ENCODE measurements around the gene BBC3.

Gene BBC3

DNA sequence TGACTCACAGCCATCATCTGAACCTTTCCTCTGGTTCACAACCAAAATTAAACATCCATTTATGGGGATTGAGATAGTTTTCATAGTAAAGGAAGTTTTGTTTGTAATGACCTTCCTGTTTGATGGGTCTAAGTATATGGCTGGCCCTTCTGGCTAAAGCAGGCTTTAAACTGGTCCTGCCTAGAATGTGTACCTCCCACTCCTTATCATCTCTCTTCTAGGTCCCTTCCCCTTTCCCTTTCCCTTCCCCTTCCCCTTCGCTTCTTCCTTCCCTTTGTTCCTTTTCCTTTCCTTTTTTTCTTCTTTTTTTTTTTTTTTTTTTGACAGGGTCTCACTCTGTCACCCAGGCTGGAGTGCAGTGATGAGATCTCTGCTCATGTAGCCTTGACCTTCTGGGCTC is 35.6 kb downstream of the BBC3 start:
- no peak for DNase-seq (ENCODE audit: low read depth)

- DNase-seq (ENCODE audit: low read depth) = peak; percentile 41
Observed at GRCh38 chr19:47190167-47190727, 40.8 kb downstream of the BBC3 start.

DNA sequence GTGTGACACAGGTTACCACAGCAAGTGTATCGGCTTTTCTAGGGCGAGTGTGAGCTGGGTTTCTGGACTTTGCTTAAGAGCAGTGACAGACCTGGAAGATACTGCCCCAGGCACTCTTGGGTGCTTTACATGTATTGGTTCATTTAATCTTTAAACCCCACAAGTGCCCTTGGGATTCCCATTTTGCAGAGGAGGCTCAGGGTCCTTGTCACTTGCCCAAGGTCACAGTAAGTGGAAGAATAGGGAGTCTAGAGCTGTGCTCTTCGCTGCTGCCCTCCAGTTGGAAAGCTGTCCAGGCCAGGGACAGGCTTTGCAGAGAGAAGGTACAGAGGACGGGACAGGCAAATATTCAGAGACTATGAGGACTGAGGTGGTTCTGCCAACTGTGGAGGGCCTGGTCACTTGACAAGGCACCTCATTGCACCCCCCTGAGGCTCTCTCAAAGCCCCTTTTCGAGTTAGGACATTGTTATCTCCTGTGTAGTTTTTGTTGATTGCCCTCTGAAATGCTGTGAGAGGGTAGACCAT is 42.4 kb downstream of the BBC3 start:
- no peak for DNase-seq (ENCODE audit: low read depth)

DNA sequence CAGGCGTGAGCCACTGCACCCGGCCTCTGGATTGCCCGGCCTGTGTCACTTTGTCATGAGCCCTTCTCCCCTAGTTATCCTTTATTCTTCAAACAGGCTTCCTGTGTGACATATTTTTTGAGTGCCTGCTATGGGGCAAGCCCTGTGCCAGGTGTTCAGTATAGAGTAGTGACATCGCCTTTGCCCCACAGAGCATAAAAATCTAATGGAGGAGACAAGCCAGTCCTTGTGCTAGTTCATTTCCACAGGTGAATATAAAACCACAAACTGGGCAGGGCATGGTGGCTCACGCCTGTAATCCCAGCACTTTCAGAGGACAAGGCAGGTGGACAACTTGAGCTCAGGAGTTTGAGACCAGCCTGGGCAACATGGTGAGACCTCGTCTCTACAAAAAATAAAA is 43.2 kb downstream of the BBC3 start:
- DNase-seq (ENCODE audit: low read depth) = no peak

DNA sequence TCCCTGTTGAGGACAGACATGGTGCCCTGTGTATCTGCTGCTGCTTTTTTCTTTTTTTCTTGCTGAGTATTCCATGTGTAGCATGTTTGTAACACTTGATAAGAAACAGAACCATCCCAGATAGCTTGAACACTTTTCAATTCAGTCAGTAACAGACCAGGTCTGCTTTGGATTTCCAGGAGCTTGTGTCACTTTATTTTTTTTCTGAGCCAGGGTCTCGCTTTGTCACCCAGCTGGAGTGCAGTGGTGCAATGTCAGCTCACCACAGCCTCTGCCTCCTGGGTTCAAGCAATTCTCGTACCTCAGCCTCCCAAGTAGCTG is 43.7 kb downstream of the BBC3 start:
- no peak for DNase-seq (ENCODE audit: low read depth)

DNA sequence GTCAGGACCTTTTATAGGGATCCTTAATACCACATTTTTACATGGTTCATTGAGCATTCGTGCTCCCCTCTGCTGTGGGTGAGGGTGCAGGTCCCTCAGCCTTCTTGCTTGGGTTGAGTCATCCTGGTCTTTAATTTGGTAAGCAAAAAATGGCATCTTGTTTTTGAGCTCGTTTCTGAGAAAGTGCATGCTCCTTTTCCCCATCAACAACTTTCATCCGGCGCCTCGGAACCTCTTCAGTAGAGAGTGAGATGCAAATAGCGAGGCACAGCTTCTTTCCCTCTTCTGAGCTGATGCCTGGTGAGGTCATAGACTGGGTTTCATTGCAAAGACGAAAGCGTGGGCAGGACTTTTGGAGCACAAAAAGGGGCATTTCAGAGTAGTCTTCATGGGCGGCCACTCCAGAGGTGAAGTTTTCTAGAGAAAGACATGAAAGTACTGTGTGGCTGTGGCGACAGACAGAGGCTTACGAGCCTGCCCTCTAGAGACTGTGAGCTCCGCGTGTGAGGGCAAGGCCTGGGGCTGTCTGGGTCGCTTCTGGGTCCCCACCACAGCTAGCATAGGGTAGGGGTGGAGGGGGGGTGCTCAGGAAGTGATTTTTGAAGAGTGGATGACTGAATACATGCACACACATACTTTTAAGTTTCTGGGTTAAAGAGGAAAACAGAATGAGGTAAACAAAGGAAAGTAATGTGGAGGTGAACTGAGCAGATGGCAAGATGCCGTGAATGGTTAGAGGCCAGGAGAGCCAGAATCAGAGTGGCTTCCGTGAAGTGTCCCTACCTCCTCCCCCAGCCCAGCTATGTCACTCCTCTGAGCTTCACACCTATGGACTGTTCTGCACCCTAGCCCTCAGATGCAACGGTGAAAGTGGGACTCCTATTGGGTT is 44.3 kb downstream of the BBC3 start:
- DNase-seq (ENCODE audit: low read depth) = no peak

DNA sequence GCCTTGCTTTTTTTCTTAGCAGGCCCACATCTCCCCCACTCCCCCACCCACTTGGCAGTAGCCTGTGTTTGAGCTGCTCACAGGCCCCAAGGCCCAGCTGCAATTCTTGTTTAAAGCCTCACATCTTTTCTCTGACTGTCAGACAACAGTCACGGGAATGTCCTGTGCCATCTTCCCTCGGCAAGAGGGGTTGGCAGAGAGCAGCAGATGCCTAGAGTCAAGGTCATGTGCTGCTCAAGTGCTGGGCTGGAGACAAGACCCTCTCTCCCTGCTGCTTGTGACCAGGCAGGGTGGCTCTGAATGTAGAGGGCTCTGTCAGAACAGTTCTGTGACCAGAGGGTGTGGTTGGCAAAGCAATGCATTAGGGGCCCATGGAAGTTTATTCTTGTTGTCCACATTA is 47.4 kb downstream of the BBC3 start:
- DNase-seq (ENCODE audit: low read depth) = no peak

DNA sequence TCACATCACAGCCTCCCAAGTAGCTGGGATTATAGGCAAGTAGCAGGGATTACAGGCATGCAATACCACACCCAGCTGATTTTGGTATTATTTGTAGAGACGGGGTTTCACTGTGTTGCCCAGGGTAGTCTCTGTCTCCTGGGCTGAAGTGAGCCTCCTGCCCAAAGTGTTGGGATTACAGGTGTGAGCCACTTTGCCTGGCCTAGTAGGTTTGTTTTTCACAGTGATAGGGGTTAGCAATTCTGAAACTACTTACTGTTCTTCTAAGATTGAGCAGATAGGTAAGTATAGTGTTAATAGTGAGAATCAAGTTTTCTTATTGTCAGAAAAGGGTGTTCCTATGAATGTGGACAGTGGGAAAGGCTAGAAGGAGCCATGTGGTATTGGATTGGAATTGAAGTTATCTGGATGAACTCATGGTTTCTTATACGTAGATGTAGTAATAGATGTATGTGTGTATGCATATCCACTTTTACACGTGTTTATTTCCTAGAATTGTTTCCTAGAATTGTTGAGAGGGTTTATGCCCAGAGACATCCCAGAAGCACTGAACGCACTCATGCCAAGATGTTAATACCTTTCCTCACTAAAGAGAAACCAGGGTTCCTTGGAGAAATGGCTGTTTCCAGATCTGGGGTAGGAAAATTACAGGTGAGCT is 51.2 kb downstream of the BBC3 start:
- no peak for DNase-seq (ENCODE audit: low read depth)

- peak; percentile 93 for DNase-seq (ENCODE audit: low read depth)
Observed at GRCh38 chr19:47176627-47177090, 54.3 kb downstream of the BBC3 start.

- DNase-seq (ENCODE audit: low read depth) = peak; percentile 74
Observed at GRCh38 chr19:47176071-47176626, 54.9 kb downstream of the BBC3 start.

DNA sequence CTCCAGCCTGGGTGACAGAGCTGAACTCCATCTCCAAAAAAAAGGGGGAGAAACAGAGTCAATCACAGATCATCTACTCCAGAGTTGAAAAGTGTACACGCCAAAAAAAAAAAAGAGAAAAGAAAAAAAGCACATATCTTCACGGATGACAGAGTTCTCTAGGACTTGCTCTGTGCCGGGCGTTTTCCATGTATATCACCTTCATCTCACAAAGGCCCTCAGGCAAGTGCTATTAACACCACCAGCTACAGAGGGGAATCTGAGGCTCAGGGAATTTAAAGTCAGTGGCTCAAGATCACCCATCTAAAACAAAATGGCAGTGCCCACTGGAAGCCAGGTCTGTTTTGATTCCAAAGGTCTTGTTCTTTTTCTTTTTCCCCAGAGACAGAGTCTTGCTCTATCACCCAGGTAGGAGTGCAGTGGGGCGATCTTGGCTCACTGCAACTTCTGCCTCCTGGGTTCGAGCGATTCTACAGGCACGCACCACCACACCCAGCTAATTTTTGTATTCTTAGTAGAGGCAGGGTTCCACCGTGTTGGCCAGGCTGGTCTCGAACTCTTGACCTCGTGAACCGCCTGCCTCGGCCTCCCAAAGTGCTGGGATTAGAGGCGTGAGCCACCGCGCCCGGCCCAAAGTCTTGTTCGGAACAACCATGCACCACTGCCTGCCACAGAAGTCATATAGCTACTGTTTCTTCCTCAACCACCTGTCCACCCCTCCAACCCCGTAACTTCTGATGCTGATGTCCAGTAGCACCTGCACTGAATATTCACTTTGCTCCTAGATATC is 58.1 kb downstream of the BBC3 start:
- DNase-seq (ENCODE audit: low read depth) = no peak
